ENCODE measurements around the gene SF3B3. TPM values are rescaled to one million over a fixed set of nuclear protein-coding genes. Genes with fewer than 3 reads are reported as not detected.
A peak's percentile ranks its signal among the peaks of the same experiment; 100 is the strongest.

Gene SF3B3
- total and polyA plus RNA-seq, 8 donors, result 43.9 to 131 (median 85.5) TPM

DNA sequence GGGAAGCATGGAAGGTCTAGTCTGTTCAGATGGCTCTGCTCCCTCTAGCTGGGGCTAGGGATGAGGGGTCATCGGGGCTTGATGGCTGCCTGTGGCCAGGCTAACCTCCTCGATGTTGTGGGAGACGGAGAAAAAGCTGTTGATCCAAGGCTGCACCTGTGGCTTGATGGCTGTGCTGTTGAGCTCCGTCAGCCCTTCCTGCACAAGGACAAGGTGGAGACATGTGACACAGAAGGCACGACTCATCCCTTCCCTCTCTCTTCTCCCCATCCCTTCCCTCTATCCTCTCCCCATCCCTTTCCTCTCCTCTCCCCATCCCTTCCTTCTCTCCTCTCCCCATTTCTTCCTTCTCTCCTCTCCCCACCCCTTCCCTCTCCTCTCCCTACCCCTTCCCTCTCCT is 41.0 kb upstream of the SF3B3 start:
- Histone ChIP-seq H3K27ac (no peak overlapping the region), H3K4me1 (no peaks in the 10 kb centered on the region), H3K36me3 (peaks cover 0 to 25% (median 0%) of the 10 kb centered on the region in 3 donors), H3K4me3 (no peak overlapping the region), H3K9me3 (no peaks in the 10 kb centered on the region), H3K27me3 (no peaks in the 10 kb centered on the region)
- DNase-seq (no peak), ATAC-seq (no peak), FAIRE-seq (no peak)
- intact Hi-C loops (cut with DNase I), result no loop called here
- WGBS, 2 donors, result 83 to 84% methylated on average over 5 of the region's 5 CpGs
- TF ChIP-seq, protein P1, sequence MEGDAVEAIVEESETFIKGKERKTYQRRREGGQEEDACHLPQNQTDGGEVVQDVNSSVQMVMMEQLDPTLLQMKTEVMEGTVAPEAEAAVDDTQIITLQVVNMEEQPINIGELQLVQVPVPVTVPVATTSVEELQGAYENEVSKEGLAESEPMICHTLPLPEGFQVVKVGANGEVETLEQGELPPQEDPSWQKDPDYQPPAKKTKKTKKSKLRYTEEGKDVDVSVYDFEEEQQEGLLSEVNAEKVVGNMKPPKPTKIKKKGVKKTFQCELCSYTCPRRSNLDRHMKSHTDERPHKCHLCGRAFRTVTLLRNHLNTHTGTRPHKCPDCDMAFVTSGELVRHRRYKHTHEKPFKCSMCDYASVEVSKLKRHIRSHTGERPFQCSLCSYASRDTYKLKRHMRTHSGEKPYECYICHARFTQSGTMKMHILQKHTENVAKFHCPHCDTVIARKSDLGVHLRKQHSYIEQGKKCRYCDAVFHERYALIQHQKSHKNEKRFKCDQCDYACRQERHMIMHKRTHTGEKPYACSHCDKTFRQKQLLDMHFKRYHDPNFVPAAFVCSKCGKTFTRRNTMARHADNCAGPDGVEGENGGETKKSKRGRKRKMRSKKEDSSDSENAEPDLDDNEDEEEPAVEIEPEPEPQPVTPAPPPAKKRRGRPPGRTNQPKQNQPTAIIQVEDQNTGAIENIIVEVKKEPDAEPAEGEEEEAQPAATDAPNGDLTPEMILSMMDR (IDR thresholded peaks at IDR 0.05), result no peak

DNA sequence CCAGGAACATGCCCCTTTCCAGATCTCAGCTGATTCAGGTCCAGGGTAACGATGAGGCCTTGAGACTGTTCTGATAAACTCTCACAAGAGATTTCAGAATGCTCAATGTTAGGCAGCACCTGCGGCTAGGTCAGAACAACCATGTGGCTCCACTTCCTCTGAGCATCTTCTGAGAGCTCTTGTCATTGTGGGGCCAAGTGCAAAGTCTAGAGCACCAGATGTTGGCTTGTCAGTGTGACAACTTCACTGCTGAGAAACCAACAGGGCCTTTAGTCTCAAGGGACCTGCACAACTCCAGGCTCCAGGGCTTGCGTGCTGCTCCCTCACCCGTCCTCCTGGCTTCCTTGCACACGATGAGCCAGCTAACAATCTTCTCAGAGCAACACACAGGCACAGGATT is 40.2 kb upstream of the SF3B3 start:
- no peak for DNase-seq

DNA sequence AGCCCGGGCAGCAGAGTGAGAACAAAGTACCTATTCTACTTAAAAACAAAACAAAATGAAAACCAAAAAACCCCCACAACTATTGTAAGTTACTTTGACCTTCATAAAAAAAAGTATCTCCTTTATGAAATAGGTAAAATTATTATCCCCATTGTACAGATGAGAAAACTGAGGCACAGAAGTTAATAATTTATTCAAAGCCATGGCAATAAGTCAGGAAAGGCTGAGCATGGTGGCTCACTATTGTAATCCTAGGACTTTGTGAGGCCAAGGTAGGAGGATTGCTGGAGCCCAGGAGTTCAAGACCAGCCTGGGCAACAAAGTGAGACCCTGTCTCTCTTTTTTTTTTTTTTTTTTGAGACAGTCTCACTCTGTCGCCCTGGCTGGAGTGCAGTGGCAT is 38.7 kb upstream of the SF3B3 start:
- DNase-seq (no peak), ATAC-seq (no peak), FAIRE-seq (no peak)
- Histone ChIP-seq H3K36me3 (peaks cover 0 to 28% (median 4%) of the 10 kb centered on the region in 3 donors), H3K27me3 (no peaks in the 10 kb centered on the region), H3K27ac (no peak overlapping the region), H3K4me1 (no peaks in the 10 kb centered on the region), H3K4me3 (no peak overlapping the region), H3K9me3 (no peaks in the 10 kb centered on the region)
- intact Hi-C loops (cut with DNase I), result no loop called here
- 94 to 95% methylated on average over 2 of the region's 2 CpGs for WGBS, 2 donors
- TF ChIP-seq, protein P1 (IDR thresholded peaks at IDR 0.05), result no peak

More for the DNA sequence above, 40.2 kb upstream of the SF3B3 start:
- WGBS, 2 donors, result 83 to 87% methylated on average over 5 of the region's 5 CpGs
- no peak for FAIRE-seq
- Histone ChIP-seq H3K4me3 (no peak overlapping the region), H3K36me3 (peaks cover 0 to 25% (median 0%) of the 10 kb centered on the region in 3 donors), H3K27ac (no peak overlapping the region), H3K27me3 (no peaks in the 10 kb centered on the region), H3K9me3 (no peaks in the 10 kb centered on the region), H3K4me1 (no peaks in the 10 kb centered on the region)
- ATAC-seq, result no peak
- TF ChIP-seq, protein P1 (IDR thresholded peaks at IDR 0.05), result no peak
- intact Hi-C loops (cut with DNase I), result no loop called here

DNA sequence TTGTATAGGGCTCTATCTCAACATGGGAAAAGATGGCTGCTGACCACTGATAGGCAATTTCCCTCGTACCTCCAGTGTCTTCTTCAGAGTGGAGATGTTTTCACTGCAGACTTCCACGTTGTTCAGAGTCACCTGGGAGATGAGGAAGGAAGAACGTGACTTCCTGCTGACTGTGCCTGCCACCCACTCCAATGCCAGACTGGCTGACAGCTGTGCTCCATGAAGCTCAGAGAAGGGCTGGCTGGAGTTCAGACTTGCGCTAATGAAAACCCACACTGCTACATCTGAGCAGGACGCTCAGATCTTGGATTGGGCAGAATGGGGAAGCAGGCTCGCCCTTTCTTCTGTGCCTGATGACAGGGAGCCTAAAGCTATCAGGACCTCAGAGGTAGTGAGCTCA is 33.4 kb upstream of the SF3B3 start:
- intact Hi-C loops (cut with DNase I), result no loop called here
- 80 to 81% methylated on average over 6 of the region's 6 CpGs for WGBS, 2 donors
- Histone ChIP-seq H3K27me3 (no peaks in the 10 kb centered on the region), H3K4me1 (no peaks in the 10 kb centered on the region), H3K27ac (no peak overlapping the region), H3K9me3 (no peaks in the 10 kb centered on the region), H3K4me3 (no peak overlapping the region), H3K36me3 (peaks cover 0 to 27% (median 4%) of the 10 kb centered on the region in 3 donors)
- FAIRE-seq, result no peak
- TF ChIP-seq, protein P1 (IDR thresholded peaks at IDR 0.05), result no peak
- no peak for DNase-seq
- peak in 2 of 4 donors; percentile 65 to 72 for ATAC-seq

DNA sequence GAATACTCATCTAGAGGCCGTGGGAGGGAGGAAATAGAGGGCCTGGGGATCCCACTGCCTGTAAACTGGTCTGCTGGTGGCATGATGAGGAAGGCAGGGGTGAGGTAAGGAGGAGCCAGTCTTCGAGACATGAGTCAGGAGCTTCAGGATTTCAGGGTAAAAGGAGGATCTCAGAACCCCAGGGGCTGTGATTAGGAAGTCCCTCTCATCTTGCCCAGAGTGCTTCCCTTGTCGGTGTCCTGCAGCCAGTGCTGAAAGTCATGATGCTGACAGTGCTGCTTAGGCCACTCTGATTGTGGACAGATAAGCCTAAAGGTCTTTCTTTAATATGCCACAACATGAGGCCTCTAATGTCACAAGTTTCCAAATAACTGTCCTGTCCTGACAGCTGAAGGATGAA is 29.8 kb upstream of the SF3B3 start:
- ATAC-seq, result no peak
- no peaks in the 10 kb centered on the region for H3K9me3 ChIP-seq
- FAIRE-seq, result no peak
- DNase-seq, result no peak
- no peaks in the 10 kb centered on the region for H3K4me1 ChIP-seq
- H3K36me3 ChIP-seq, result peaks cover 0 to 45% (median 9%) of the 10 kb centered on the region in 3 donors
- intact Hi-C loops (cut with DNase I), result no loop called here
- 93 to 98% methylated on average over 3 of the region's 3 CpGs for WGBS, 2 donors
- TF ChIP-seq, protein P1 (IDR thresholded peaks at IDR 0.05), result no peak
- H3K27me3 ChIP-seq, result no peaks in the 10 kb centered on the region
- H3K27ac ChIP-seq, result no peak overlapping the region
- H3K4me3 ChIP-seq, result no peak overlapping the region
